Liver (tissue), 9 donors: ENCODE measurements around the gene NUDT2. TPM values are rescaled to one million over a fixed set of nuclear protein-coding genes. Genes with fewer than 3 reads are reported as not detected.

ENCODE experiments used
- DNase-seq: peaks from one replicate; pipeline ENCODE4 v3.0.0-alpha.2; 2017; ENCODE audit warnings: low spot score
- H3K27ac ChIP-seq, 2 donors: one replicate each; pipeline ENCODE4 v1.7.0; 2013; ENCODE audit warnings: inconsistent platforms in 2 of 2, low read length in 2 of 2, control low read depth in 1 of 2, low read depth in 1 of 2, mild to moderate bottlenecking in 1 of 2
- H3K27me3 ChIP-seq, 4 donors: one replicate each; pipeline versions ENCODE4 v1.6.1 to v1.7.0; 2013; ENCODE audit warnings: low read length in 3 of 4, inconsistent platforms in 1 of 4, mild to moderate bottlenecking in 1 of 4, moderate library complexity in 1 of 4; ENCODE audit not compliant: control insufficient read depth in 4 of 4, insufficient read depth in 4 of 4
- H3K36me3 ChIP-seq, 4 donors: one replicate each; pipeline versions ENCODE4 v1.6.1 to v1.7.0; 2013; ENCODE audit warnings: low read length in 3 of 4, mild to moderate bottlenecking in 3 of 4, low read depth in 1 of 4, moderate library complexity in 1 of 4; ENCODE audit not compliant: control insufficient read depth in 4 of 4, insufficient read depth in 3 of 4
- H3K4me1 ChIP-seq, 4 donors: one replicate each; pipeline versions ENCODE4 v1.6.1 to v1.7.0; 2013; ENCODE audit warnings: low read length in 3 of 4, mild to moderate bottlenecking in 3 of 4, moderate library complexity in 1 of 4; ENCODE audit not compliant: control insufficient read depth in 4 of 4, insufficient read depth in 4 of 4
- H3K4me3 ChIP-seq, 3 donors: one replicate each; pipeline versions ENCODE4 v1.6.1 to v1.7.0; 2013; ENCODE audit warnings: low read length in 3 of 3, control low read depth in 1 of 3, low read depth in 1 of 3, mild to moderate bottlenecking in 1 of 3
- H3K9ac ChIP-seq, 2 donors: one replicate each; pipeline ENCODE4 v1.7.0; 2013; ENCODE audit warnings: low read length in 2 of 2, mild to moderate bottlenecking in 2 of 2, moderate library complexity in 2 of 2, control low read depth in 1 of 2, low read depth in 1 of 2
- H3K9me3 ChIP-seq, 4 donors: one replicate each; pipeline versions ENCODE4 v1.6.1 to v1.7.0; 2013; ENCODE audit warnings: low read length in 3 of 4; ENCODE audit not compliant: control insufficient read depth in 4 of 4
- ATF3 ChIP-seq: IDR thresholded peaks from 2 replicates; pipeline ENCODE4 v1.6.1; 2016; ENCODE audit warnings: antibody characterized with exemption
- CTCF ChIP-seq: fragments of 150-350 bp; IDR thresholded peaks from 2 replicates; pipeline ENCODE4 v1.5.1; 2017; ENCODE audit warnings: improper control_type of control experiment, low read depth, low read length; ENCODE audit not compliant: missing input control
- EGR1 ChIP-seq, 2 donors: IDR thresholded peaks; 2 replicates each; pipeline ENCODE4 v1.6.1; 2016 to 2018; ENCODE audit warnings: antibody characterized with exemption in 2 of 2, low read depth in 2 of 2
- FOXA1 ChIP-seq: IDR thresholded peaks from 2 replicates; pipeline ENCODE4 v1.6.1; 2016; ENCODE audit warnings: antibody characterized with exemption
- FOXA2 ChIP-seq: IDR thresholded peaks from 2 replicates; pipeline ENCODE4 v1.6.1; 2016; ENCODE audit warnings: antibody characterized with exemption
- GABPA ChIP-seq, 2 donors: IDR thresholded peaks in 1 of 2; conservative IDR thresholded peaks in 1 of 2; 2 replicates each; pipeline ENCODE4 v1.6.1; 2016; ENCODE audit warnings: antibody characterized with exemption in 2 of 2, mild to moderate bottlenecking in 1 of 2, moderate library complexity in 1 of 2
- HNF4G ChIP-seq: IDR thresholded peaks from 2 replicates; pipeline ENCODE4 v1.6.1; 2016; ENCODE audit warnings: antibody characterized with exemption
- JUND ChIP-seq, 2 donors: IDR thresholded peaks; 2 replicates each; pipeline ENCODE4 v1.6.1; 2016; ENCODE audit warnings: antibody characterized with exemption in 2 of 2
- MAX ChIP-seq: IDR thresholded peaks from 2 replicates; pipeline ENCODE4 v1.6.1; 2016; ENCODE audit warnings: antibody characterized with exemption
- RAD21 ChIP-seq, 2 donors: IDR thresholded peaks; 2 replicates each; pipeline ENCODE4 v1.6.1; 2016; ENCODE audit warnings: antibody characterized with exemption in 2 of 2, mild to moderate bottlenecking in 2 of 2
- RXRA ChIP-seq, 2 donors: IDR thresholded peaks; 2 replicates each; pipeline ENCODE4 v1.6.1; 2017 to 2018; ENCODE audit warnings: antibody characterized with exemption in 2 of 2, mild to moderate bottlenecking in 1 of 2
- SP1 ChIP-seq: IDR thresholded peaks from 2 replicates; pipeline ENCODE4 v1.6.1; 2018; ENCODE audit warnings: antibody characterized with exemption, mild to moderate bottlenecking
- TAF1 ChIP-seq: conservative IDR thresholded peaks from 2 replicates; pipeline ENCODE4 v1.6.1; 2016; ENCODE audit warnings: antibody characterized with exemption, mild to moderate bottlenecking
- YY1 ChIP-seq: IDR thresholded peaks from 2 replicates; pipeline ENCODE4 v1.6.1; 2016; ENCODE audit warnings: antibody characterized with exemption, mild to moderate bottlenecking
- ZBTB33 ChIP-seq: IDR thresholded peaks from 2 replicates; pipeline ENCODE4 v1.6.1; 2016; ENCODE audit warnings: antibody characterized with exemption
- WGBS: extraction: QIAGEN DNeasy Blood & Tissue Kit; methylation state at CpG from one replicate; pipeline ENCODE4 v1.1.7; 2013; 5-methylcytosine and 5-hydroxymethylcytosine counted together
- polyA plus RNA-seq, 2 donors: library from polyadenylated mRNA; stranded (reverse) in 1 of 2; unstranded in 1 of 2; fragments of 200-250 nt in 1 of 2; fragments of >200 nt in 1 of 2; fragmentation: Nextera tagmentation in 1 of 2; extraction: Ambion mirVana in 1 of 2; gene quantifications; one replicate each; pipeline versions ENCODE4 v1.2.1 to v1.2.3, GENCODE V29; 2013 to 2015
- total RNA-seq, 2 donors: library from RNA; depleted of rRNA; stranded (reverse); fragments of >200 nt; gene quantifications; one replicate each; pipeline ENCODE4 v1.2.3, GENCODE V29; 2014
- donor health status: healthy.
- donor health status: healthy.
- donor health status: healthy.
- donor health status: healthy.
- donor health status: healthy.

Gene NUDT2
- total and polyA plus RNA-seq, 4 donors, result 9.2 to 23.5 (median 15.7) TPM

- TF ChIP-seq CTCF (no peak), ZBTB33 (no peak), EGR1 (IDR thresholded peaks at IDR 0.05; ENCODE audit: low read depth in 2 of 2) (no peak)
Observed at GRCh38 chr9:34382054-34382453, 52.7 kb downstream of the NUDT2 start (continued).

GRCh38 chr9:34382879-34383278, 53.5 kb downstream of the NUDT2 start:
- H3K9ac ChIP-seq, result no peak overlapping the region
- H3K27ac ChIP-seq, result no peak overlapping the region
- H3K4me1 ChIP-seq, result peaks cover 4 to 32% (median 23%) of the 10 kb centered on the region in 4 donors
- H3K4me3 ChIP-seq, result no peak overlapping the region
- no peaks in the 10 kb centered on the region for H3K36me3 ChIP-seq
- H3K9me3 ChIP-seq, result no peaks in the 10 kb centered on the region
- TF ChIP-seq RXRA (IDR thresholded peaks at IDR 0.05), result no peak
- 93% methylated on average over 3 of the region's 3 CpGs for WGBS
- no peak for DNase-seq
- H3K27me3 ChIP-seq, result no peaks in the 10 kb centered on the region

- H3K27ac ChIP-seq, result no peak overlapping the region
- WGBS, result 90% methylated on average over 4 of the region's 4 CpGs
- TF ChIP-seq RXRA (IDR thresholded peaks at IDR 0.05), result no peak
- TF ChIP-seq ATF3, result no peak
- no peak for TF ChIP-seq RAD21 (IDR thresholded peaks at IDR 0.05)
- TF ChIP-seq EGR1 (IDR thresholded peaks at IDR 0.05; ENCODE audit: low read depth in 2 of 2), result no peak
- no peak for TF ChIP-seq HNF4G
- no peak for TF ChIP-seq JUND (IDR thresholded peaks at IDR 0.05)
- no peak for TF ChIP-seq YY1
- DNase-seq, result no peak
- no peaks in the 10 kb centered on the region for H3K36me3 ChIP-seq
- H3K9me3 ChIP-seq, result no peaks in the 10 kb centered on the region
- H3K4me1 ChIP-seq, result peaks cover 4 to 31% (median 23%) of the 10 kb centered on the region in 4 donors
- H3K9ac ChIP-seq, result no peak overlapping the region
- H3K27me3 ChIP-seq, result no peaks in the 10 kb centered on the region
- no peak overlapping the region for H3K4me3 ChIP-seq
Observed at GRCh38 chr9:34383904-34384303, 54.5 kb downstream of the NUDT2 start.

GRCh38 chr9:34384368-34385165, 55.2 kb downstream of the NUDT2 start:
- DNase-seq, result no peak
- H3K4me3 ChIP-seq, result no peak overlapping the region
- TF ChIP-seq FOXA2 (peak; percentile 16), FOXA1 (no peak), GABPA (IDR thresholded peaks at IDR 0.05 in 1 of 2, conservative IDR thresholded peaks at IDR 0.05 in 1 of 2) (no peak), RAD21 (IDR thresholded peaks at IDR 0.05) (peak; percentile 11 to 40), HNF4G (peak; percentile 85), YY1 (peak; percentile 56), SP1 (peak; percentile 96), CTCF (no peak), JUND (IDR thresholded peaks at IDR 0.05) (peak in 1 of 2 donors; percentile 48), TAF1 (no peak), MAX (no peak), ZBTB33 (peak; percentile 59), RXRA (IDR thresholded peaks at IDR 0.05) (peak; percentile 85 to 93)

More at GRCh38 chr9:34384368-34385165, 55.2 kb downstream of the NUDT2 start:
- Histone ChIP-seq H3K9me3 (no peaks in the 10 kb centered on the region), H3K27me3 (no peaks in the 10 kb centered on the region), H3K4me1 (peaks cover 4 to 25% (median 18%) of the 10 kb centered on the region in 4 donors), H3K9ac (no peak overlapping the region), H3K27ac (no peak overlapping the region), H3K36me3 (no peaks in the 10 kb centered on the region)
- 75% methylated on average over 7 of the region's 7 CpGs for WGBS
